Testis (tissue), 2 donors: Measurements from ENCODE around the gene CXCR5.

Experiments
- POLR2A ChIP-seq: fragments of 450-650 bp; IDR thresholded peaks from one replicate; pipeline ENCODE4 v1.6.1; 2017; ENCODE audit warnings: antibody characterized with exemption, mild to moderate bottlenecking, moderate library complexity
- TF ChIP-seq, protein P1 (sequence below), 3 experiments: fragments of 450-650 bp in 2 of 3; fragments of 200-600 bp in 1 of 3; sonication (generic) in 1 of 3; IDR thresholded peaks; one replicate each; pipeline ENCODE4 v1.5.1; 2016 to 2019; ENCODE audit warnings: antibody characterized with exemption in 3 of 3, mild to moderate bottlenecking in 2 of 3, moderate library complexity in 1 of 3

DNA sequence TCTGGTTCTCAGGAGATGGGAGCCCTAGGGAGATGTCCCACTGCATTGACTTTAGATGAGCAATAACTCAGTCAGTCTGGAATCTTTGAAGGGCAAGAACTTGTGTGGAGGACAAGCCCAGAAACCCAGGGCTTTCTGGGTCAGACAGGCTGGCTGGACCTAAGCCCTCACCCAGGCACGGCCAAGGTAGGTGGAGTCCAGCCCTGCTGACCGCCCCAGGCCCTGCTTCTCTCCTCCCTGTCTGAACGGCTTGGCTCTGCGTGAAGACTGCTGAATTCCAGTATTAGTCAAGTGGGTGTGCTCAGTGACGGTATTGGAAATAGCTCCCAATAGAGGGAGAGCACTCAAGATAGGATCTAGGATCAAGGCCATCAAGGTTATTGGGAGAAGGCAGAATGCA is 6.1 kb downstream of the CXCR5 start:
- TF ChIP-seq POLR2A: no peak
- TF ChIP-seq, protein P1, sequence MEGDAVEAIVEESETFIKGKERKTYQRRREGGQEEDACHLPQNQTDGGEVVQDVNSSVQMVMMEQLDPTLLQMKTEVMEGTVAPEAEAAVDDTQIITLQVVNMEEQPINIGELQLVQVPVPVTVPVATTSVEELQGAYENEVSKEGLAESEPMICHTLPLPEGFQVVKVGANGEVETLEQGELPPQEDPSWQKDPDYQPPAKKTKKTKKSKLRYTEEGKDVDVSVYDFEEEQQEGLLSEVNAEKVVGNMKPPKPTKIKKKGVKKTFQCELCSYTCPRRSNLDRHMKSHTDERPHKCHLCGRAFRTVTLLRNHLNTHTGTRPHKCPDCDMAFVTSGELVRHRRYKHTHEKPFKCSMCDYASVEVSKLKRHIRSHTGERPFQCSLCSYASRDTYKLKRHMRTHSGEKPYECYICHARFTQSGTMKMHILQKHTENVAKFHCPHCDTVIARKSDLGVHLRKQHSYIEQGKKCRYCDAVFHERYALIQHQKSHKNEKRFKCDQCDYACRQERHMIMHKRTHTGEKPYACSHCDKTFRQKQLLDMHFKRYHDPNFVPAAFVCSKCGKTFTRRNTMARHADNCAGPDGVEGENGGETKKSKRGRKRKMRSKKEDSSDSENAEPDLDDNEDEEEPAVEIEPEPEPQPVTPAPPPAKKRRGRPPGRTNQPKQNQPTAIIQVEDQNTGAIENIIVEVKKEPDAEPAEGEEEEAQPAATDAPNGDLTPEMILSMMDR (IDR thresholded peaks at IDR 0.05): no peak
